GM21529 (cell line): ENCODE data around the gene P3H3.

Experiments
- ATAC-seq: cut with Tn5 transposase; IDR thresholded peaks from one replicate; pipeline ENCODE4 v1.9.1; 2021; ENCODE audit not compliant: unreplicated experiment

The P3H3 gene

GRCh38 chr12:6827982-6828780 lies at the start of gene P3H3:
P3H3 (plus strand) TSS chr12:6828407; CDS start chr12:6828441, 34 bp downstream.
- ATAC-seq = no peak

GRCh38 chr12:6778574-6779550 lies 49.3 kb upstream of the P3H3 start:
- peak; percentile 83 for ATAC-seq

GRCh38 chr12:6779708-6780432 lies 48.3 kb upstream of the P3H3 start:
- ATAC-seq = no peak

GRCh38 chr12:6780573-6780972 lies 47.6 kb upstream of the P3H3 start:
- no peak for ATAC-seq

GRCh38 chr12:6782119-6782518 lies 46.1 kb upstream of the P3H3 start:
- ATAC-seq = no peak

DNA sequence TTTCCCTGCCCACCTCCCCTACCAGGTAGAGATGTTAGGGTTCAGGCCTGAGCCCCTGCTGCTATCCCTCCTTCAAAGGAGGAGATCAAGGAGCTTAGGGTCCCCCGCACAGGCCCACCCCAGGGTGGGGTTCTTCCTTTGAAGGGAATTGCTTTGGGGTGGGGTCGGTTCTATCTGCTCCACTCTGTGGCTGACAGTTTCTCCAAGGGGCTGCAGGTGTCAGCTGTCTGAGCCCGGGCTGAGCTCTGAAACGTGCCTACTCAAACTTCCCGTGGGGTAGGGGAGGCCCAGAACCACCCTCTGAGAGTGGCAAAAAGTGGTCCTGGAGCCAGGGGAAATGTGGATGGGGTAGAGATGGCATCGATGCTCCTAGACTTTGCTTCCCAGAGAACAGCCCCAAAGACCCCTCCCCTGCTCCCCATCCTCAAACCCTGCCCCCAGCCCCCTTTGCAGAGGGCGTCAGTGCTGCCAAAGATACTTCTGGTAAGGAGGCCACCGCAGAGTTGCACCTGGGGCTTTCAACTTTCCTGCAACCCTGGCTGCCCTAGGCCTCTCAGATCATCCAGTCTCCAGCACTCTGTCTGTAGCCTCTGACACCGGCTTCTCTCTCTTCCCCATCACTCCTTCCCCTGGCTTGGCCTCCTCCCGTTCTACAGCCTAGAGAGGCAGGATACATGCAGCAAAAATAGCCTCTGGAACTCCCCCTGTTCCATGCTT lies 45.2 kb upstream of the P3H3 start:
- no peak for ATAC-seq

- no peak for ATAC-seq
Observed at GRCh38 chr12:6783828-6784227, 44.4 kb upstream of the P3H3 start.

DNA sequence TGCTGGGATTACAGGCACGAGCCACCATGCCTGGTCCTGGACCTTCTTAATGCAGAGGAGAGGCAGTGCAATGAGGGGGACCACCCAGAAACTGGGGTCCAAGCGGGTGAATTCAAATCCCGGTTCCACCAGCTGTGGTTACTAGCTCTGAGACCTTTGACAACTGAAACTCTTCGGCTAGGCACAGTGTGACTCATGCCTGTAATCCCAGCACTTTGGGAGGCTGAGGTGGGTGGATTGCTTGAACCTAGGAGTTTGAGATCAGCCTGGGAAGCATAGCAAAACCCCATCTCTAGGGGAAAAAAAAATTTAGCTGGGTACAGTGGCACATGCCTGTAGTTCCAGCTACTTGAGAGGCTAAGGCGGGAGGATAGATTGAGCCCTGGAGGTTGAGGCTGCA lies 43.9 kb upstream of the P3H3 start:
- ATAC-seq = no peak

GRCh38 chr12:6784761-6785160 lies 43.4 kb upstream of the P3H3 start:
- ATAC-seq = no peak

GRCh38 chr12:6786416-6787094 lies 41.7 kb upstream of the P3H3 start:
- ATAC-seq = no peak

GRCh38 chr12:6787309-6787708 lies 40.9 kb upstream of the P3H3 start:
- no peak for ATAC-seq

- no peak for ATAC-seq
Observed at GRCh38 chr12:6788972-6789924, 39.0 kb upstream of the P3H3 start, which contains the start of gene CD4. CD4 (plus strand) TSS chr12:6789528; CDS start chr12:6800139, 10,611 bp downstream.

- ATAC-seq = no peak
Observed at GRCh38 chr12:6790496-6791150, 37.6 kb upstream of the P3H3 start.

DNA sequence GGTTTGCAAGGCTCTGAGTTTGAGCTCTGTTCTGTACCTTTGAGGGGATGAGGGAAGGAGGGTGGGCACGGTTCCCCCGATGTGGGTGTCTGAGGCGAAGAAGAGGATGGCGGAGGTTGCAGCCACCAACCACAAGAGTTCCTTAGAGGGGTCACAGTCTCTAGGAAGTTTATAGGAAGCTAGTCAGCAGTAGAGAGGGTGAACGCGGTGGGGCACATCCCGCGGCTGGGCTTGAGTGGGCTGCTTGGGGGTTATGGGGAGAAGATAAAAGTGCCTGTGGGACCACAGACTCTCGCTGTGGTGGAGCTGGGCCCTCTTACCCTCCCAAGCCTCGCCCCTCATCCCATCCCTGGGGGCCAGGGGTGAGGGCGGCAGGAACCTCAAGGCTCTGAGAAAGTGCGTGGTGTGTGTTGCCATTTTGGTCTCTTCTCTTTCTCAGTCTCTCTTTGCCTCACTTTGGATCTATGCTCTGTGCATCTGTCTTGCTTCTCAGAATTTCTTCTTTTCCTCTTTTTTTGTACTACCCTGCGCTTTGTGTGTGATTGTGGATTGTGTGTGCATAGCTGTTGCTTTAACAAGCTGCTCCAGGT lies 36.2 kb upstream of the P3H3 start:
- ATAC-seq = no peak

- ATAC-seq = no peak
Observed at GRCh38 chr12:6792522-6793201, 35.5 kb upstream of the P3H3 start.

DNA sequence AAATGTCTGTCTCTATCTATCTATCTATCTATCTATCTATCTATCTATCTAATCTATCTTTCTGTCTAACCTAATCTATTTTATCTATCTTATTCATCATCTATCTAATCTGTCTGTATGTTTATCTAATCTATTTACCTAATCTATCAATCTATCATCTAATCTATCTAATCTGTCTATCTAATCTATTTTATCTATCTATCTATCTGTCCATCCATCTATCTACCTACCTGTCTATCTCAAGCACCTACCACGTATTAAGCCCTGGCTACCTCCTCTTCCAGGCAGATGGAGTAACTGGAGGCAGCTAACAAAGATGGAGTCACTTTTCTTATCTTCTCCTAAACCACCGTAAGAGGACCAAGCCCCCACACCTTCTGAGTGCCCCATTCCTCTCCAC lies 33.1 kb upstream of the P3H3 start:
- ATAC-seq = no peak

GRCh38 chr12:6796576-6796975 lies 31.6 kb upstream of the P3H3 start:
- no peak for ATAC-seq
